SK-N-SH (cell line): ENCODE data around the gene ELOVL2.

Experiments
- CTCF ChIP-seq: fragments of 200-600 bp; sonication (generic); IDR thresholded peaks from 2 replicates; pipeline ENCODE4 v1.6.1; 2017; ENCODE audit warnings: antibody characterized with exemption, mild to moderate bottlenecking, moderate library complexity
- EP300 ChIP-seq, 2 experiments: IDR thresholded peaks; 2 replicates each; pipeline versions ENCODE4 v1.4.0 to v1.6.1; 2012; ENCODE audit warnings: borderline replicate concordance in 1 of 2, low read depth in 1 of 2, low read length in 1 of 2
- FOXM1 ChIP-seq: IDR thresholded peaks from 2 replicates; pipeline ENCODE4 v1.4.0; 2012; ENCODE audit warnings: low read depth, mild to moderate bottlenecking
- JUND ChIP-seq: IDR thresholded peaks from 2 replicates; pipeline ENCODE4 v1.4.0; 2012
- MXI1 ChIP-seq: IDR thresholded peaks from 2 replicates; pipeline ENCODE4 v1.6.1; 2012; ENCODE audit warnings: mild to moderate bottlenecking, low read depth, low read length, improper control_type of control experiment
- NFIC ChIP-seq: IDR thresholded peaks from 2 replicates; pipeline ENCODE4 v1.4.0; 2012; ENCODE audit warnings: borderline replicate concordance
- POLR2AphosphoS5 ChIP-seq: IDR thresholded peaks from 2 replicates; pipeline ENCODE4 v1.6.1; 2012; ENCODE audit warnings: low read depth, low read length
- RAD21 ChIP-seq: IDR thresholded peaks from 2 replicates; pipeline ENCODE4 v1.6.1; 2012; ENCODE audit warnings: mild to moderate bottlenecking, low read length
- REST ChIP-seq: IDR thresholded peaks from 2 replicates; pipeline ENCODE4 v1.6.1; 2012; ENCODE audit warnings: mild to moderate bottlenecking, low read depth, low read length, moderate library complexity
- RXRA ChIP-seq: IDR thresholded peaks from 2 replicates; pipeline ENCODE4 v1.4.0; 2012; ENCODE audit warnings: low read depth, mild to moderate bottlenecking, borderline replicate concordance
- ZBTB33 ChIP-seq: IDR thresholded peaks from 2 replicates; pipeline ENCODE4 v1.4.0; 2012; ENCODE audit warnings: low read depth, borderline replicate concordance

- TF ChIP-seq EP300 (IDR thresholded peaks at IDR 0.05; ENCODE audit: borderline replicate concordance in 1 of 2, low read depth in 1 of 2, low read length in 1 of 2) (no peak), RAD21 (no peak), ZBTB33 (no peak), REST (no peak), RXRA (no peak), MXI1 (no peak), POLR2AphosphoS5 (no peak), CTCF (no peak), FOXM1 (no peak), NFIC (no peak), JUND (no peak)
These were observed 45.6 kb upstream of the ELOVL2 start for GRCh38 chr6:11089695-11090094.
